Measurements from ENCODE around the gene MYO5B.

DNA sequence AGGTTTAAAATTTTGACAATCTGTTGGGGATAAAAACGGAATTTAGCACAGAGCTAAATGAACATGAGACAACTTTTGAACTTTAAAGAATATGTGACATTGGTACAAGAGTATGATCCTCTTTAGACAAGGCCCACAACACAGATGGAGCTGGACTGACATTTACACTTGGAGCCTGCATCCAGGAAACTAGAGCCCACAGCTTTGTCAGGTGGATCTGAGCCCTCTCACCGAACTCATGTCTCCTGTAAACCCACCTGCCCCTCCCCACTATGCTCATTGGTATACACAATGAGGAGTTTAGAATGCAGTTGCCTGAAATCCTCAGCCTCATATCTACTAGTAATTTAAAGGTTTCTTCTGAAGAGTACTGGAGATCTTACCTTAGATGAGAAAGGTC, 359.5 kb downstream of the MYO5B start:
- TF ChIP-seq CTCF (IDR thresholded peaks at IDR 0.05; ENCODE audit: low read length) (no peak), EZH2phosphoT487 (IDR thresholded peaks at IDR 0.05; ENCODE audit: low read length) (no peak), EZH2 (optimal IDR thresholded peaks at IDR 0.05; ENCODE audit: low read depth, low read length) (no peak)
